Heart left ventricle (tissue), 13 donors: ENCODE data around the gene OLFML2A.

ENCODE experiments used
- CTCF ChIP-seq, 12 donors: fragments of 200-600 bp; sonication (generic) in 4 of 12; IDR thresholded peaks; one replicate each; pipeline versions ENCODE4 v1.5.0 to v1.8.0; 2018 to 2022; ENCODE audit warnings: antibody characterized with exemption in 12 of 12, mild to moderate bottlenecking in 5 of 12
- POLR2A ChIP-seq, 2 donors: fragments of 450-650 bp; IDR thresholded peaks; one replicate each; pipeline ENCODE4 v1.6.1; 2017; ENCODE audit warnings: antibody characterized with exemption in 2 of 2, mild to moderate bottlenecking in 2 of 2, moderate library complexity in 2 of 2
- donor health status: ischemic (EF 13 %, LVEDD 7.1; RV severe dilation, severe dysfunction).
- donor health status: DM: no; HTN: yes; CAD: no.
- donor health status: DM: no; HTN: no; CAD: no.
- donor health status: ischemic (EF 25% LVEDD 6.9; RV normal size, moderate dysfunction).
- donor health status: ischemic (EF 25% LVEDD 5.7; RV mildly dilated, moderate dysfunction).
- donor health status: ischemic (EF 35%, LVEDD 5.7; RV mildly dilated, moderate dysfunction).
- donor health status: nonischemic (EF 11% LVEDD 7.7; RV severe dilation, severe dysfunction).
- donor health status: DM: yes; HTN: yes; CAD: no.
- donor health status: PGD.
- donor health status: ischemic (EF 29% LVEDD 5.4; RV normal size, mild dysfunction).
- donor health status: nonischemic (EF 23%, LVEDD 6.1; RV moderate dilation, normal function).

DNA sequence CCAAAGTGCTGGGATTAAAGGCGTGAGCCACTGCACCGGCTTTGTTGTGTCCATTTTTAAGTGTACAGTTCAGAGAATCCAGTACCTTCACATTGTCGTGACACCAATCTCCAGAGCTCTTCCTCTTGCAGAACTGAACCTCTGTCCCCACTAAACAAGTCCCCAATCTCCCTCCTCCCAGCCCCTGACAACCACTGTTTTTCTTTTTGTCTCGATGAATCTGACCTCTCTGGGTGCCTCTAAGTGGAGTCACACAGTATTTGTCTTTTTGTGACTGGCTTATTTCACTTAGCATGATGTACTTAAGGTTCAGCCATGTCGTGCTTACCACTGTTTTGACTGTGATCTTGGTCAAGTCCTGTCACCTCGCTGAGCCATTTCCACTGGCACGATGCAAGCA is 77.9 kb downstream of the OLFML2A start:
- no peak for TF ChIP-seq CTCF (IDR thresholded peaks at IDR 0.05)
- no peak for TF ChIP-seq POLR2A (IDR thresholded peaks at IDR 0.05)
